T-helper 2 cell (primary cell): ENCODE data around the gene RPS21.
"Not testable (repeated sequence)": the region's sequence is repeated elsewhere in the genome, so short reads cannot be mapped to it uniquely, and the experiment has no call there.

Source experiments
- DNase-seq, 5 experiments: peaks; one replicate each; pipeline versions ENCODE4 v3.0.0 to v3.0.0-alpha.2; 2012 to 2022

Gene RPS21

DNA sequence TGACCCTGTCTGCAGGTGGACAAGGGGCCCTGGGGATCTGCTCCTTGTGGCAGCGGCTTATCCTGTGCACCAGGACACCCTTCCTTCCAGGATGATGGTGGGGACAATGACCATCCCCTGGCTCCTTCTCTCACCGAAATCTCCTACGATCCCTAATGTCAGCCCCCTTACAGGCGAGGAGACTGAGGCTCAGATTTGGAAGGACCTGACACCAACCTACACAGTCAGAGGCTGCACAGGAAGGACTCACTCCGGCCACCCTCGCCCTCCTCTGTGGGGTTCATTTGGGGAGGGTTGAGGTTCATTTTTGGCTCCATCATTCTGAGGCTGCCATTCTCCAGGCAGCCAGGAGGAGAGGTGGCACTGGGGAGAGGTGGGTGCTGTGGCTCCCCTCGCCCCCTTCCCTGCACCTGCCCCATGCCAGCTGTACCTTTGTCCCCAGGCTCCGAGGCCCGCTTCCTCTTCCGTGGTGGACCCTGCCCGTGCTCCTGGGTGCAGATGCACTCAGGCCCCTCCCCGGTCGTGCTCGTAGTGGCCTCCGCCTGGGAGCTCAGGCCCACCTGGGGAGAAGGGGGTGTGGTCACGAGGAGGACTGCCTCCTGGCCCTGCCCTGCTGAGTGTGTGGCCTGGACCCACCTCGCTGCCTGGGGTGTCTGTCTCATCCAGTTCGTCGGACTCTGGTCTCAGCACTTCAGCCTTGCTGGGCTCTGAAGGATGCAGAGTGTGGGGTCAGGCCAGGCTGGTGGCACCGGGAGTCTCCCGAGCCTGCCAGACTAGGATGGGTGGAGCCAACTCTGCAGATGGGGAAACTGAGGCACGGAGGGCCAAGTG is 25.5 kb downstream of the RPS21 start:
- no peak for DNase-seq

DNA sequence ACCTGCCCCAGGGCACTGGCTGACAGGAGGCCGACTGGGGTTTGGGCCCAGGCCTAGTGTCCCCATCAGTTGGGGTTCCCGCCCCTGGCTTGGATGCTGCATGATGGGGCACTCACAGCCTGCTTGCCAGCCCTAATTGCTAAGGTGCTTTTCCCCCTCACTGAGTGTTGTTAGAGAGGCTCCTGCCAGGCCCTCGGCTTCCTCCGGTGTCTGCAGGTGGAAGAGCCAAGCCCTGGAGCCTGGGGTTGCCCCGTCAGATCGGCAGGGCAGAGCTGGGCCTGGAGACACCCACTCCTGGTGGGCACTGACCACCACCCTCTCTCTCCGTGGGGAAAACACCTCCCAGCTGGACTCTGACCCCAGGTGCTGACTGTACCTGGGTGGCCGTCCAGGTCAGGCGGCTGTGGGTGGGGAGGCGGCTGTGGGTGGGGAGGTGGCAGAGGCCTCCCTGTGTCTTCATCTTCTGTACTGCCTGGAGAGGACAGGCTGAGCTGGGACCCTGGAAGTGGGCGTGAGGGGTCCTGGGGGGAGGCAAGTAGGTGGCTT is 26.2 kb downstream of the RPS21 start:
- no peak for DNase-seq

DNA sequence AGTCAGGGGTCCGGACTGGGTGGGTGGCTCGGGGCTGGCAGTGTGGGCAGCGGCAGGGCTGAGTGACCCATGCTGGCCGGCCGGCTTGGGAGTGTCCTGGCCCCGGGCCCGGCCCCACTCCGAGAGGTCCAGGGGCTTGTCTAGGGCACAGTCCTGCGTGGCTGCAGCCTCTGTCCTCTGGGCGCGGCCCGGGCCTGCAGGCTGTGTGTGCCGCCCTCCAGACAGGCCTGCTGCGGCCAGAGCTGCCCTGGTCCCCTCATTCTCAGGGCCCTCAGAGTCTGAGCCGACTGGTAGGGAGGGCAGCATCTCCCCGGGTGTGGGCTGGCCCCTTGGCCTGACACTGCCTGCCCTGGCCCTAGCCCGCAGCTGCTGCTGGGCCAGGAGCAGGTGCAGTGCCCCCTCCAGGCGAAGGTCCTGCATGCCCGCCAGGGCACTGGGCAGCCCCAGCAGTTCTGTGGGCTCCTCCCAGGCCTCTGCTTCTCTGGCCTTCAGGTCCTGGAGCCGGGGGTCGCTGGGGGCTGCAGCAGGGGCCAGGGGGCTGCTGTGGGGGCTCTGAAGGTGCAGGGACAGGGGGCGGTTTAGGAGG is 27.1 kb downstream of the RPS21 start:
- no peak for DNase-seq

DNA sequence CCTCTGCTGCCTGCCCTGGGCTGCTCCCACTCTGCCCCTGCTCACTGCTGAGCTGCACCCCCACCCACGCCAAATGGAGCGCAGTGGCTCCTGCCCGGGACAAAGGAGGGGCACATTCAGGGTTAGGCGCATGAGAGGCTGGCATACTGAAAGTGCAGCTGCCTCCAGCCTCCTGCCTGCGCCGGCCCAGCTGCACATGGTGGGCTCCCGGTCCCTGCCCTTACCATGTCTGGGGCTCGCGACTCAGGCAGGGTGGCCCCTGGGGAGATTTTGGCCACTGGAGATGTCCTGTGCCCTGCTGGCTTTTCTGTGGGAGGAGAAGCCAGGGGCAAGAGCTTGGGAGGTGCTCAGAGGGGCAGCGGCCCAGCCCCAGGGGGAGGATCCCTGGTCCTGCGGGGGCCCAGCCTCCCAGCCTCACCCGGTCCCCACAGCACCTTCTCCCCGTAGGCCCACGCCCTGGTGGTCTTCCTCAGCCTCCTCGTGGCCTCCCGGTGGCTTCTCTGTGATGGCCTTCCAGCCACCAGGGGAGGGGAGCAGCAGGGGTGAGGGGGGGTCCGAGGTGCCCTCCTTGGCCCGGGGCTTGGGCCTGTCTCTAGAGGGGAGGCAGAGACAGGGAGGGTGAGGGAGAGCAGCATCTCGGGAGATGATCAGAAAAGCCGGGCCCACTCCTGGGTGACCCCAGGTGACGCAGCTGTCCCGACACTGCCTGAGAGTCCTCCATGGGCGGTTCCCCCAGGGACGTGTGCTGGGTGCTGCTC is 28.6 kb downstream of the RPS21 start:
- DNase-seq = no peak

DNA sequence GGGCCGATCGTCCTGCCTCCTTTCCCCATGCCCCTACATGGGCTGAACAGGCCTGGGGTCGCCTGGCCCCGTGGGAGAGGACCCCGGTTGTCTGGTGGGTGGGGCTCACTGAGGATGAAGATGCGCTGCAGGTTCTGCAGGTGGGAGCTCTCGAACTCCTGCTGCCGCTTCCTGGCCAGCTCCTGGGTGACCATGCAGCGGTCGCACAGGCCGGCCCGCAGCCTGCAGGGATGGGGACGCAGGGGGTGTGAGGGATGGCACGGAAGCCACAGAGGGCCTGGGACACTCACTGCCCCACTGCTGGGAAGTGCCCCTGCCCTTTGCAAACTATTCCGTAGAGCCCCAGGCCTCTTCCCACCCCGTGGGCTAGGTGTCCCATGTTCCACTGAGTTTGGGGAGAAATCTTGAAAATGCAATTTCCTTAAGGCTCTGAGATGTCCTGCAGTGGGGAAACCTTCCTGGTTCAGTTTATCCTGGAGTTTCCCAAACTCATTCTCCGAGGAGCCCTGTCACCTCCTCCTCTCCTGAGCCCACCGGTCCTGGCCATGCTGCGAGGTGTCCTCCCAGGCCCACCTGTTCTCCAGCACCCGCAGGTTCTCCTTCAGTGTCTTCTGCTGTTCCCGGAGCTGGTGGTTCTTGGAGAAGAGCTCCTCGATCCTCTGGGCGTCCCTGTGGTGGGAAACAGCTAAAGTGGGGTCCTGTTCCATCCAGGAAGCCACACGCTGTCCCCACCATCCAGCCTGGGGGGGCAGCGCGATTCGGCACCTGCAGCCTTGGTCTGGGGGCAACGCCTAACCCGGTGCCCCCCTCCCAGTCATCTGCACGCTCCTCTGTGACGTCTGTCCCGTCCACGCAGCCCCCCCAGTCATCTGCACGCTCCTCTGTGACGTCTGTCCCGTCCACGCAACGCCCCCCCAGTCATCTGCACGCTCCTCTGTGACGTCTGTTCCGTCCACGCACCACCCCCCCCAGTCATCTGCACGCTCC is 30.0 kb downstream of the RPS21 start:
- no peak for DNase-seq

DNA sequence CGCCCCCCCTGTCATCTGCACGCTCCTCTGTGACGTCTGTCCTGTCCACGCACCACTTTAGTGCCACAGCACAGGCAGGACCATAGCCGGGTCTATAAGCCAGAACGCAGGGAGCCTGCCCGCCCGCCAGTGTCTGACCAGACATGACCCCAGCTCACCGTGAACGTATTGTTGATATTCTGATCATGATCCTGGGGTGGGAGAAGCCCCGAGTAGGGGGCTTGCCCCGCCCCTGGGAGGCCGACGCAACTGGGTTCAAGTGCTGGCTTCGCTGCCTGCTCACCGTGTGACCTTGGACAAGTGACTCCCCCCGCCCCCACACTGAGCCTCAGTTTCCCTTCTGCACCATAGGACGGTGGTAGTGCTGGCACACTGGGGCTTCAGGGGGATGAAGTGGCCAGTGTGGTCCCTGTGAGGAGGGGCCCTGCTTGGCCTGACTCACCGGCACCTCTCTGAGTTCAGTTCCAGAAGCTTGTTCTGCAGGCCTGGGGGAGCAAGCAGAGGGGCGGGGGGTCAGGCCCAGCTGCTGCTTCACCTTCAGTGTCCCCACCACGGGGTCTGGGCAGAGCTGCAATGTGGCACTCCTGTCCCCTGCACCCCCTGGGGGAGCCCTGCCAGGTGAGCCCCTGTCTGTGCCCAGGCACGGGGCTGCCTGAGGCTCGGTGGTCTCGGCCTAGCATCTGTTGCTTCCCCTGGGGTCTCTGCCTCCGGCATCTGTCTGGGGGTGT is 31.2 kb downstream of the RPS21 start:
- DNase-seq = no peak

DNA sequence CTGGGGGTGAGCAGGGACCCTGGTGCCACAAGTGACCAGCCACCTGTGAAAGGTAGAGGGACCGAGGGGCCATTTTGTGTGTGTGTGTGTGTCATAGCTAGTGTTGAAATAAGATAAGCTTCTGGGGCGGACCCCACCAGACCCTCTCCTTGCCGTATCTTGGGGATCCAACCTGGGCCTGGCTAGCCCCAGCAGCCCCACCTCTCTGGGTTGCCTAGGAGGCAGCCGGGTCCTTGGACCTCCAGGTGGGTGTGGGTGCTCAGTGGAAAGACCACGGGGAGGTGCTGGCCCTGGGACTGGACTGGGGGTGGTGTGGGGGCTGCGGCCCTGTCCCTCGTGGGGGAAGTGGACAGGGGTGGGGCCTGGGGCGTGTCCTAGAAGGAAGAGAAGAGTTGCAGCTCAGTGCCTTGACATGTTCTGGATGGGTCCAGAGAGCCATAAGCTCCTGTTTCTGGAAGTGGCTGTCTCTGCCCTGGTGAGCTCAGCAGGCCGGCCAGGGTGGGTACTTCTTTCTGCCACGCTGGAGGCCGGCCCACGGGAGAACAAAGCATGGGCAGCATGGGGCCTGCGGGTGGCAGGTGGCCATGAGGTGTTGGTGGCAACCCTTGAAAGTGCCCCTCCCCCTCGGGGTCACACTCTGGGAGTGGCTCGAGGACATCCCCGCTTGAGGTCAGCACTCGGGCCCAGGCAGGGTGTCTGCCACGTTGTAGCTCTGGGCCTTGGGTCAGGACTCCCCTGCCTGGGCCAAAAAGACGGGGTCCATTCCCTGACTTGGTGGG is 32.0 kb downstream of the RPS21 start:
- no peak for DNase-seq

DNA sequence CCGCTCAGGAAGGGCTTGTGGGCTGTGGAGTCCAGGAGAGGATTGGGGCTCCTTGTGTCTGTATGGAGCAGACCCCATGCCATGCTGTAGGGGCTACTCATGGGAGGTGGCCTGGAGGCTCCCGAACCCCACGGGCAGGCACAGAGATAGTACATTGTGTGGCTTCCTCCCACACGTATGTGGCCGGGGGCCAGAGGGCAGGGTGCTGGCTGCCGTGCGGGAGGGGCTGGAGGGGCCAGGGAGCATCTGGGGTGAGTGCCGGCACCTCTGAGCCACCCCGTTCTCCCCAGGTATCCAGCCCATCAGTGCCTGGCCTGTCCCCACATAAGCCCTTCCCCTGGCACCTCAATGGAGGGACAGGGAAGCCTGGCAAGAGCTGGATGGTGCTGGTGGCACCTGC is 32.9 kb downstream of the RPS21 start:
- no peak for DNase-seq

DNA sequence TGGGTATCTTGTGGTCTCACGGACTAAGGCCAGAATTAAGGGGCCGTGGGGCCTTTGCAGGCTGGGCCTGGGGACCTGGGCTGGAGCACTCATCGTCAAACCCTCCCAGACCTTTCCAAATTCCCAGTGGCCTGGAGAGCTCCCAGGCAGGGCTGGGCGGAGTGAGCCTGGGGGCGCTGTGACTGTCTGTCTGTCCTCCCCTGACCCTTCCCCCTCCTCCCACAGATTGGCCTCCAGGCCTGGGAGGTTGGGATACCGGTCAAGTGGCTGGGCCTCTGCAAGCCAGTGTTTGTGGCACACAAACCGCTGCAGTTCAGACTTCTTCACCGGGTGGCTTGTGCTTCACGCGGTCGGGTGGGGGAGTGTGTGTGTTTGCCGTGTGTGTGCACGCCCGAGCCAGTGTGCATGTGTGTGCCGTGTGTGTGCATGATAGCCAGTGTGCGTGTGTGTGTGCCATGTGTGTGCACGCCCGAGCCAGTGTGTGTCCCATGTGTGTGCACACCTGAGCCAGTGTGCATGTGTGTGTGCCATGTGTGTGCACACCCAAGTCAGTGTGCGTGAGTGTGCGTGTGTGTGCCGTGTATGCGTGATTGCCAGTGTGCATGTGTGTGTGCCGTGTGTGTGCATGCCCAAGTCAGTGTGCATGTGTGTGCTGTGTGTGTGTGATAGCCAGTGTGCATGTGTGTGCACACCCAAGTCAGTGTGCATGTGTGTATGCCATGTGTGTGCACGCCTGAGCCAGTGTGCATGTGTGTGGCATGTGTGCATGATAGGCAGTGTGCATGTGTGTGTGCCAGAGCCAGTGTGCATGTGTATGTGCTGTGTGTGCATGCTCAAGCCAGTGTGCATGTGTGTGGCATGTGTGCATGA is 34.2 kb downstream of the RPS21 start:
- no peak for DNase-seq

DNA sequence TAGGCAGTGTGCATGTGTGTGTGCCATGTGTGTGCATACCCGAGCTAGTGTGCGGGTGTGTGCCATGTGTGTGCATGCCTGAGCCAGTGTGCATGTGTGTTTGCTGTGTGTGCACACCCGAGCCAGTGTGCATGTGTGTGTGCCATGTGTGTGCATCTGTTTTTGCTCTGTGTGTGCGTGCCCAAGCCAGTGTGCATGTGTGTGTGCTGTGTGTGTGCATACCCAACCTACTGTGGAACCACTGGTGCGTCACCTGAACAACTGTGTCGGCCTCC is 34.8 kb downstream of the RPS21 start:
- DNase-seq = no peak

DNA sequence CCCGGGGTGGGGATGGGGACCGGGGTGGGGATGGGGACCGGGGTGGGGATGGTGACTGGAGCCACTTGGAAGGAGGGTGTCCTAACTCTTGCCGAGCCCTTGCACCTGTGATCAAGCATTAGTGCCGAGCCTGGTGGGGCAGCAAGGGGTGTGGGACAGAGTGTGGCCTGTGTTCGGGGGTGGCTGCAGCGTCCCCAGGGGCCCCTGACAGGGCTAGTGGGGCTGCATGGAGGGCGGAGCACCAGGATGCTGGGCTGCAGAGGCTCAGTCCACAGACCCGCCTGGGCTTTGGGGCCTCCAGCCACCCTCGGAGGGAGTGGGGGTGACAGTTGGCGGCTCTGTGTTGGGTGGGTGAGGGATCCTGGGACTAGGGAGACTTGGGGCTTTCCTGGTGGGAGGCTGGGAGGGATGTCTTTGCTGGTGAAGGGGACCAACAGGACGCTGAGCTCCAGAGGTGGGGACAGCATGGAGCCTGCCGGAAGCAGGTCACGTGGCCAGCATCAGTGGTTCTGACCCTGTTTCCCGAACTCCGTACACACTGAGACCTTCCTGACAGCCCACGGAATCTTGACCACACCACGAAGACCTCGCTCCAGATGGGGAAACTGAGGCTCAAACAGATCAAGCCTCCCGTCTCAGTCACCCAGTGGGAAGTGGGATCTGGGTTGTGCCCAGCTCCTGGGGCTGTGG is 35.9 kb downstream of the RPS21 start:
- no peak for DNase-seq

DNA sequence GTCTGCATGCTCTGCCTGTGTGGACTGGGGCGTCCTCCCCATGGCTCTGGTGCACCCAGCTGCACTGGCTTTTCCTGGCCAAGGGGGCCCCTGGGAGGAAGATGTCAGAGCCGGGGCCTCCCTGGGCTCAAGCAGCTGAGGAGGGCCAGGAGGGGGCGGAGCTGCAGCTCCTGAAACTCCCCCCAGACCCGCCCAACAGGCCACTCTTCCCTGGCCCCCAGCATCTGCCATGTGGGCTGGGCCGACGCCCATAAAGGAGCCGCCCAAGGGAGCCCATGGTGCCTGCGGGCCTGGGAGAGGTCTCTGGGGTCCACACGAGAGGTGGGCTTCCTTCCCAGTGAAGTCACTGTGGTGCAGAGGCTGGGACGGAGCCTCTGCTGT is 36.4 kb downstream of the RPS21 start:
- no peak for DNase-seq

DNA sequence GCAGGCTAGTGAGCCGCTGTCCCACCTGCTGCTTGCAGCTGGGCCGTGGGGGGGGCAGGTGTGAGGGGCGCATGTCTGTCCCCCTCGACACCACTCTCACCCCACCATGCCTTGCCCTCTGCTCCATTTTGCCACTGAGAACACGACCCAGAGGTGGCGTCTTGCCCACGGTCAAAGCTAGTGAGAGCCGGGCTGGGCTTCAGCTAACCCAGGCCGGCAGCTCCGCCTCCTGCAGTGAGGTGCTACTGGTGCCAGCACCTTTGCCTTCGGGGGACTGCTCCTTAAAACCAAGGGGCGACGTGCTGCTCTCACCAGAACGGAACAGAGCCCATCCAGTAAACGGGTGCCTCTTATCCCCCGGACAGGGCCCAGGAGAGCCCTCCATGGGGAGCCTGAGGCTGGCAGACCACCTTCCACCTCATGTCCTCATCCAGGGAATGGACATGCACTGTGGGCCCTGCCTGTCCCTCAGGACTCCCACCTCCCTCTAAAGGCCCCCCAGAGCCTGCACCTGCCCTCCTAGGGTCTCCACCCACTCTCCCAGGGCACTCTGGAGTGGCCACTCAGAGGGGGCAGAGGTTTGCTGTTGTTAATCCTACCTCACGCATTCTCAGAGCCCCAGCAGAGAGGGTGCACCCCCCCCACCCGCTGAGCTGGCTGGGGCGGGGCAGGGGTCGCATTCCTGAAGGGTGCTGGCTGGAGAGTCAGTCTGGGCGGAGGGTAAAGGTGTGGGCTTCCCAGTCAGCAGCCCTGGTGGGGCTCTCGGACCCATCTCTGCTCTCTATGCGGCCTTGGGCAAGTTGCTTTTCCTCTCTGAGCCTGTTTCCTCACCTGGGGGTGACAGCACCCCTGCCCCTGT is 37.6 kb downstream of the RPS21 start:
- no peak for DNase-seq

DNA sequence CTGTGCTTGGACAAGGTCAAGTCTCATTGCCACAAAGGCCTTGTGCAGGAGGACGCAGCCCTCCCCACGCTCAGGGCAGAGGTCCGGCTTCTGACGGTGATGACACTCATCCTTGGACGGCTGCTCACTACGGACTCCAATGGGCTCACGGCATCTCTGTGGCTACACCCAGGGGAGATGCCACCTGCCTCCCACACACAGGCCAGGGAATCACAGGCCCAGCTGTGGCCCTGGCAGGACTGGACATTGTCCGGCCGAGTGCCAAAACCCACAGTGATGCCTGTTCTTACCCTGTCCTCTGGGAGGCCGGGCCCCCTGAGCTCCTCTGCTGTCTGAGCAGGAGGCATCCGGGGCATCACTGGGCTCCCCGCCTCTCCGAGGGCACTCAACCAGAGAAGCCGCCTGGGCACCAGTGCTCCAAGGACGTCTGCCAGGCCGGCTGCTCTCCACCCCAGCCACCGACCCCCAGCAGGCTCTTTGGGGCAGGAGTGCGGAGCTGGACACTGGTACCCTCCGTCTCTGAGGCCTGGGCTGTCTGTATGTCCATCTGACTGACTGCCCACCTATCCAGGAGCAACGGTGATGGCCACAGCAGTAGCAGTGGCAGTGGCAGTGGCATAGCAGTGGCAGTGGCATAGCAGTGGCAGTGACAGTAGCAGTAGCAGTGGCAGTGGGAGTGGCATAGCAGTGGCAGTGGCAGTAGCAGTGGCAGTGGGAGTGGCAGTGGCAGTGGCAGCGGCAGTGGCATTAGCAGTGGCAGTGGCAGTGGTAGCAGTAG is 38.6 kb downstream of the RPS21 start:
- no peak for DNase-seq

DNA sequence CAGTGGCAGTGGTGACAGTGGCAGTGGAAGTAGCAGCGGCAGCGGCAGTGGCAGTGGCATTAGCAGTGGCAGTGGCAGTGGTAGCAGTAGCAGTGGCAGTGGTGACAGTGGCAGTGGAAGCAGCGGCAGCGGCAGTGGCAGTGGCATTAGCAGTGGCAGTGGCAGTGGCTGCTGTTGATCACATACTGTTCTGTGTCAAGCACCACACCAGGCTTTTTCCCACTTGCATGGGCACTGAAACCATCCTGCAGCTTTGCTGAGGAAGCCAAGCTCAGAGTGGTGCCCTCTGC is 39.1 kb downstream of the RPS21 start:
- not testable (repeated sequence) for DNase-seq

DNA sequence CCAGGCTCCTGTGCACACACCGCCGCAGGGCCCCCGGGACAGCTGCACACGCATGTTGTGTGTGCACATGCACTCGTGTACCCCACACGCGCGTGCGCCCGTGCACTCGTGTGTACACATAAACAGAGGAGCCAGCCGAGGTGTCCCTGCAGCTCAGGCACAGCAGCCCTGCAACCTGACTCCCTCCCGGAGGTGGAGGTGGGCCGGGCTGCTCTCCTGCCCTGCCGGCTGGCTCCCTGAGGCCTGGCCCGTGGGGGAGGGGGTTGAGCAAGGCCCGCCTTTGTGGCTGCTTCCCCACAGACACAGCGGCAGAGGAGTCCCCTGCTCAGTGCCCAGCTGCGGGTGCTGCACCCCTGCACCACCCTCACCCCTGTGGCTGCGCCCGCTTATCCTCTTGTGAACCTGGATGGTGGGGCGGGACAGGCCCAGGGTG is 39.8 kb downstream of the RPS21 start:
- DNase-seq = no peak

DNA sequence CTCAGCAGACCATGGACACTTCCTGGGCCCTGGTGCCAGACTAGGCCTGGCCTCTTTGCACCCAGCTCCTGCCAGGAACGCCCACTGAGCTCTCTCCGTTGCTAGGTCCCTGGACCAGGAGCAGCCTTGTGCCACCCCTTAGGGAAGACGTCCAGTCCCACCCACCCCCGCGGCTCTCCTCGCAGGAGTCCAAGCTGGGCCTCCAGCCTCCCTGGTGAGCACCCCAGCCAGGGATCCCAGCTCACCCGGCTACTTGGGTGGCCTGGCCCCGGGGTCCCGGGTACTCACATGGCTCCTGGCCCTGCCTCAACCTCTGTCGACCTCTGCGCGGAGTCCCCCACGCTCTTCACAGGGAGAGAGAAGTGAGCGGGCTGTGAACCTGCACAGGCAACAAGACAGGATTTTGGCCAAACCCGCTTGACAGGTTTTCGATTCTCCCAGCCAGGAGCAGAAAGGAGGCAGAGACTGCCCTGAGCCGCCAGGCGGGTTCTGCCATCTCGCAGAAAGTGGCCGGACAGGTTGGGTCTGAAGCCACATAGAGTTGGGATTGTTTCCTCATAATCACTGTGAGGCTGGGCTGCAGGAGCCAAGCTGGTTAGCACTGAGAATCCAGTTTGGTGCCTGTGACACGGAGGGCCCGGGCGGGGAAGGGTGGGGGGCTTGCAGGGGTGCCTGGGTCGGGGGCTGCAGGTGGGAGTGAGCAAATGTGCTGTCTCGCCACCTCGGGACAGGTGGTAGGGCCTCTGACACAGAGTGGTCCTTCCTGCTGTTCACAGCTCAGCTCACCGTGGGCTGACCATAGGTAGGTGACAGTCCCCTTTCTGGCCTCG is 40.5 kb downstream of the RPS21 start, which contains the start of gene RBBP8NL:
Gene RBBP8NL, minus strand, starts transcription at position 368 of the 830 bp plus-strand sequence. CDS start 7,892 bp downstream, outside the sequence.
- no peak for DNase-seq
